GM12878 (cell line): ENCODE data around the gene GPR39. TPM values are rescaled to one million over a fixed set of nuclear protein-coding genes. Genes with fewer than 3 reads are reported as not detected.

Source experiments
- ATAC-seq: fragments of 200-7000 bp; cut with Tn5 transposase; 3 replicates; pipeline ENCODE4 v1.9.1; 2020; ENCODE audit warnings: mild to moderate bottlenecking, moderate library complexity
- BruUV-seq: library from RNA; stranded (reverse); fragments of 400-500 nt; replicated peaks from 2 replicates; lab custom pipeline; 2021; lab: Mats Ljungman, UMichigan
- CTCF ChIA-PET: fragments of 300-600 bp; sonication (Branson Sonifier 250); formaldehyde crosslinking; extraction: SDS; loops from one replicate; lab custom pipeline; 2021; ENCODE audit warnings: inconsistent platforms; lab: Yijun Ruan, JAX
- POLR2A ChIA-PET: fragments of 350-600 bp; formaldehyde crosslinking; extraction: SDS; loops from one replicate; lab custom pipeline; 2021; ENCODE audit warnings: inconsistent platforms; lab: Charles Lee
- RAD21 ChIA-PET: fragments of 300-600 bp; sonication (Branson Sonifier 250); formaldehyde crosslinking; loops from one replicate; lab custom pipeline; 2023; ENCODE audit warnings: antibody characterized with exemption; ENCODE audit not compliant: unreplicated experiment; lab: Charles Lee
- SMC1A ChIA-PET: fragments of 300-600 bp; sonication (Branson Sonifier 250); formaldehyde crosslinking; loops from one replicate; lab custom pipeline; 2023; ENCODE audit not compliant: unreplicated experiment, uncharacterized antibody; lab: Charles Lee
- DNase-seq: peaks from one replicate; pipeline ENCODE4 v3.0.0-alpha.2; 2011; ENCODE audit warnings: low read depth, low spot score
- FAIRE-seq: peaks from 3 replicates; lab custom pipeline; 2011; peaks lifted over from hg19 to GRCh38; lab: Jason Lieb, UNC
- H2AFZ ChIP-seq: 2 replicates; pipeline ENCODE4 v1.6.0; 2011; ENCODE audit warnings: low read depth, low read length, control low read depth; ENCODE audit not compliant: control insufficient read depth
- H3K27ac ChIP-seq: 2 replicates; pipeline ENCODE4 v1.5.1; 2011; ENCODE audit warnings: control low read depth; ENCODE audit not compliant: control insufficient read depth, insufficient read depth
- H3K27me3 ChIP-seq, 2 experiments: replicated peaks in 1 of 2; 2 replicates each; pipeline versions ENCODE4 v1.6.0 to v1.6.1; 2011; ENCODE audit warnings: low read length in 1 of 2; ENCODE audit not compliant: control insufficient read depth in 2 of 2, insufficient read depth in 2 of 2
- H3K36me3 ChIP-seq, 2 experiments: 2 replicates each; pipeline ENCODE4 v1.5.1; 2011; ENCODE audit warnings: low read length in 1 of 2; ENCODE audit not compliant: control insufficient read depth in 2 of 2, insufficient read depth in 2 of 2
- H3K4me1 ChIP-seq: 2 replicates; pipeline ENCODE4 v1.6.1; 2011; ENCODE audit warnings: mild to moderate bottlenecking, low read length, moderate library complexity, mixed read lengths; ENCODE audit not compliant: control insufficient read depth, insufficient read depth
- H3K4me2 ChIP-seq: 2 replicates; pipeline ENCODE4 v1.6.0; 2011; ENCODE audit warnings: control low read depth; ENCODE audit not compliant: control insufficient read depth, insufficient read depth
- H3K4me3 ChIP-seq: fragments of 200-600 bp; sonication (generic); 2 replicates; pipeline ENCODE4 v1.5.1; 2016
- H3K79me2 ChIP-seq: 2 replicates; pipeline ENCODE4 v1.6.0; 2011; ENCODE audit warnings: low read length; ENCODE audit not compliant: control insufficient read depth, insufficient read depth
- H3K9ac ChIP-seq: 2 replicates; pipeline ENCODE4 v1.8.0; 2011; ENCODE audit warnings: low read length, control low read depth, mixed read lengths; ENCODE audit not compliant: control insufficient read depth, insufficient read depth
- H3K9me3 ChIP-seq: replicated peaks from 3 replicates; pipeline ENCODE4 v1.5.1; 2011; ENCODE audit warnings: mild to moderate bottlenecking, low read length; ENCODE audit not compliant: control insufficient read depth, insufficient read depth
- H4K20me1 ChIP-seq: 2 replicates; pipeline ENCODE4 v1.6.0; 2011; ENCODE audit not compliant: control insufficient read depth, insufficient read depth
- ASH2L ChIP-seq: fragments of 300-600, 200-600 bp; sonication (generic); IDR thresholded peaks from 2 replicates; pipeline ENCODE4 v1.6.1; 2017; ENCODE audit warnings: low read depth, mild to moderate bottlenecking, borderline replicate concordance
- ATF2 ChIP-seq: IDR thresholded peaks from 2 replicates; pipeline ENCODE4 v1.6.1; 2012; ENCODE audit warnings: low read length, inconsistent platforms
- ATF3 ChIP-seq: IDR thresholded peaks from 2 replicates; pipeline ENCODE4 v1.6.1; 2011; ENCODE audit warnings: low read depth, mild to moderate bottlenecking, low read length, moderate library complexity, borderline replicate concordance; ENCODE audit errors: extremely low read depth
- EP300 ChIP-seq, 2 experiments: fragments of 150-350 bp in 1 of 2; IDR thresholded peaks; 2 replicates each; pipeline ENCODE4 v1.6.1; 2011 to 2012; ENCODE audit warnings: low read depth in 2 of 2, low read length in 2 of 2, borderline replicate concordance in 1 of 2, improper control_type of control experiment in 1 of 2, inconsistent platforms in 1 of 2; ENCODE audit not compliant: control insufficient read depth in 1 of 2
- GABPA ChIP-seq: IDR thresholded peaks from 2 replicates; pipeline ENCODE4 v1.6.1; 2014; ENCODE audit warnings: antibody characterized with exemption, low read depth, mild to moderate bottlenecking, inconsistent platforms
- IRF5 ChIP-seq: fragments of 450-650 bp; IDR thresholded peaks from 2 replicates; pipeline ENCODE4 v1.6.1; 2017; ENCODE audit warnings: borderline replicate concordance
- PAX5 ChIP-seq: IDR thresholded peaks from 2 replicates; pipeline ENCODE4 v1.6.1; 2011; ENCODE audit warnings: low read depth, low read length, borderline replicate concordance
- PAX8 ChIP-seq: fragments of 450-650 bp; IDR thresholded peaks from 2 replicates; pipeline ENCODE4 v1.6.1; 2017; ENCODE audit warnings: mild to moderate bottlenecking, moderate library complexity
- RCOR1 ChIP-seq: conservative IDR thresholded peaks from 2 replicates; pipeline ENCODE4 v1.6.1; 2012; ENCODE audit warnings: low read depth, low read length, improper control_type of control experiment
- SMAD5 ChIP-seq: IDR thresholded peaks from 2 replicates; pipeline ENCODE4 v1.6.1; 2016; ENCODE audit warnings: antibody characterized with exemption, low read depth
- WRNIP1 ChIP-seq: IDR thresholded peaks from 2 replicates; pipeline ENCODE4 v1.6.1; 2011; ENCODE audit warnings: low read depth, low read length, improper control_type of control experiment, borderline replicate concordance
- in situ Hi-C: fragments of 300-500 bp; cut with MboI; formaldehyde crosslinking; loops from 9 replicates; pipeline ENCODE4 v1.14.3; 2018; ENCODE audit warnings: mixed read lengths
- intact Hi-C: fragments of 100-400 bp; cut with micrococcal nuclease; formaldehyde crosslinking; loops from one replicate; pipeline ENCODE4 v1.14.2; 2022; ENCODE audit not compliant: unreplicated experiment
- polyA plus RNA-seq, 11 experiments: library from polyadenylated mRNA; depleted of rRNA in 4 of 11; unstranded in 6 of 11; stranded (reverse) in 5 of 11; fragments of >200 nt; fragmentation: Nextera tagmentation in 4 of 11; fragmentation: Illumina TruSeq in 1 of 11; extraction: Ambion mirVana in 4 of 11; extraction: Trizol in 1 of 11; gene quantifications; 1 replicate in 1 of 11; 2 replicates in 10 of 11; pipeline versions ENCODE4 v1.2.1 to v1.2.3, GENCODE V29; 2011 to 2016; ENCODE audit warnings: inconsistent platforms in 2 of 11, missing spikeins in 2 of 11, low read depth in 1 of 11
- total RNA-seq, 4 experiments: library from RNA; depleted of rRNA in 3 of 4; stranded (reverse); fragments of >200 nt in 3 of 4; fragmentation: Illumina TruSeq in 1 of 4; extraction: Trizol in 1 of 4; gene quantifications; 2 replicates each; pipeline versions ENCODE4 v1.2.1 to v1.2.3, GENCODE V29; 2013 to 2021
- TF ChIP-seq, protein P1 (sequence below): fragments of 450-650 bp; IDR thresholded peaks from 2 replicates; pipeline ENCODE4 v1.6.1; 2017; ENCODE audit warnings: antibody characterized with exemption, mild to moderate bottlenecking, moderate library complexity
- TF ChIP-seq, protein P2 (sequence below): IDR thresholded peaks from 2 replicates; pipeline ENCODE4 v1.6.1; 2011; ENCODE audit warnings: borderline replicate concordance, low read depth, mild to moderate bottlenecking, moderate library complexity, low read length; ENCODE audit not compliant: insufficient read depth, poor library complexity, severe bottlenecking
- TF ChIP-seq, protein P3 (sequence below): fragments of 450-650 bp; IDR thresholded peaks from 2 replicates; pipeline ENCODE4 v1.6.1; 2018; ENCODE audit warnings: mild to moderate bottlenecking, low read depth, moderate library complexity; ENCODE audit not compliant: partially characterized antibody

Gene GPR39
- total and polyA plus RNA-seq, 10 of the 15 experiments (the other 5 are each of a cell fraction or from before 2014, with no cell fraction given) = 0.05 to 0.23 TPM; not detected in 8

GRCh38 chr2:132640116-132640515 is 223.5 kb downstream of the GPR39 start:
- ChIA-PET RAD21 (no interaction called here), POLR2A (no interaction called here), SMC1A (no interaction called here), CTCF (no interaction called here)
- DNase-seq = no peak
- Histone ChIP-seq H3K9ac (no peak overlapping the region), H3K4me3 (no peak overlapping the region), H3K79me2 (no peaks in the 10 kb centered on the region), H3K27me3 (no peaks in the 10 kb centered on the region; a peak in 1 of 4 replicates), H3K4me1 (no peaks in the 10 kb centered on the region), H3K27ac (no peak overlapping the region), H4K20me1 (no peaks in the 10 kb centered on the region), H3K36me3 (no peaks in the 10 kb centered on the region), H2AFZ (no peak overlapping the region), H3K4me2 (no peak overlapping the region), H3K9me3 (no peaks in the 10 kb centered on the region)
- in situ Hi-C loops (no loop called here), intact Hi-C loops (no loop called here)
- no peak for ATAC-seq
- BruUV-seq = no TSS peak
- FAIRE-seq = no peak
- TF ChIP-seq SMAD5 (no peak), RCOR1 (no peak), IRF5 (no peak), ATF2 (no peak), EP300 (IDR thresholded peaks at IDR 0.05; ENCODE audit: borderline replicate concordance in 1 of 2, control insufficient read depth in 1 of 2, low read depth in 2 of 2, low read length in 2 of 2) (no peak), PAX5 (no peak), PAX8 (no peak), GABPA (no peak), WRNIP1 (no peak), ATF3 (no peak), ASH2L (no peak)
- TF ChIP-seq, protein P1, sequence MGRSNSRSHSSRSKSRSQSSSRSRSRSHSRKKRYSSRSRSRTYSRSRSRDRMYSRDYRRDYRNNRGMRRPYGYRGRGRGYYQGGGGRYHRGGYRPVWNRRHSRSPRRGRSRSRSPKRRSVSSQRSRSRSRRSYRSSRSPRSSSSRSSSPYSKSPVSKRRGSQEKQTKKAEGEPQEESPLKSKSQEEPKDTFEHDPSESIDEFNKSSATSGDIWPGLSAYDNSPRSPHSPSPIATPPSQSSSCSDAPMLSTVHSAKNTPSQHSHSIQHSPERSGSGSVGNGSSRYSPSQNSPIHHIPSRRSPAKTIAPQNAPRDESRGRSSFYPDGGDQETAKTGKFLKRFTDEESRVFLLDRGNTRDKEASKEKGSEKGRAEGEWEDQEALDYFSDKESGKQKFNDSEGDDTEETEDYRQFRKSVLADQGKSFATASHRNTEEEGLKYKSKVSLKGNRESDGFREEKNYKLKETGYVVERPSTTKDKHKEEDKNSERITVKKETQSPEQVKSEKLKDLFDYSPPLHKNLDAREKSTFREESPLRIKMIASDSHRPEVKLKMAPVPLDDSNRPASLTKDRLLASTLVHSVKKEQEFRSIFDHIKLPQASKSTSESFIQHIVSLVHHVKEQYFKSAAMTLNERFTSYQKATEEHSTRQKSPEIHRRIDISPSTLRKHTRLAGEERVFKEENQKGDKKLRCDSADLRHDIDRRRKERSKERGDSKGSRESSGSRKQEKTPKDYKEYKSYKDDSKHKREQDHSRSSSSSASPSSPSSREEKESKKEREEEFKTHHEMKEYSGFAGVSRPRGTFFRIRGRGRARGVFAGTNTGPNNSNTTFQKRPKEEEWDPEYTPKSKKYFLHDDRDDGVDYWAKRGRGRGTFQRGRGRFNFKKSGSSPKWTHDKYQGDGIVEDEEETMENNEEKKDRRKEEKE = no peak
- TF ChIP-seq, protein P2, sequence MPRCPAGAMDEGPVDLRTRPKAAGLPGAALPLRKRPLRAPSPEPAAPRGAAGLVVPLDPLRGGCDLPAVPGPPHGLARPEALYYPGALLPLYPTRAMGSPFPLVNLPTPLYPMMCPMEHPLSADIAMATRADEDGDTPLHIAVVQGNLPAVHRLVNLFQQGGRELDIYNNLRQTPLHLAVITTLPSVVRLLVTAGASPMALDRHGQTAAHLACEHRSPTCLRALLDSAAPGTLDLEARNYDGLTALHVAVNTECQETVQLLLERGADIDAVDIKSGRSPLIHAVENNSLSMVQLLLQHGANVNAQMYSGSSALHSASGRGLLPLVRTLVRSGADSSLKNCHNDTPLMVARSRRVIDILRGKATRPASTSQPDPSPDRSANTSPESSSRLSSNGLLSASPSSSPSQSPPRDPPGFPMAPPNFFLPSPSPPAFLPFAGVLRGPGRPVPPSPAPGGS = no peak
- TF ChIP-seq, protein P3, sequence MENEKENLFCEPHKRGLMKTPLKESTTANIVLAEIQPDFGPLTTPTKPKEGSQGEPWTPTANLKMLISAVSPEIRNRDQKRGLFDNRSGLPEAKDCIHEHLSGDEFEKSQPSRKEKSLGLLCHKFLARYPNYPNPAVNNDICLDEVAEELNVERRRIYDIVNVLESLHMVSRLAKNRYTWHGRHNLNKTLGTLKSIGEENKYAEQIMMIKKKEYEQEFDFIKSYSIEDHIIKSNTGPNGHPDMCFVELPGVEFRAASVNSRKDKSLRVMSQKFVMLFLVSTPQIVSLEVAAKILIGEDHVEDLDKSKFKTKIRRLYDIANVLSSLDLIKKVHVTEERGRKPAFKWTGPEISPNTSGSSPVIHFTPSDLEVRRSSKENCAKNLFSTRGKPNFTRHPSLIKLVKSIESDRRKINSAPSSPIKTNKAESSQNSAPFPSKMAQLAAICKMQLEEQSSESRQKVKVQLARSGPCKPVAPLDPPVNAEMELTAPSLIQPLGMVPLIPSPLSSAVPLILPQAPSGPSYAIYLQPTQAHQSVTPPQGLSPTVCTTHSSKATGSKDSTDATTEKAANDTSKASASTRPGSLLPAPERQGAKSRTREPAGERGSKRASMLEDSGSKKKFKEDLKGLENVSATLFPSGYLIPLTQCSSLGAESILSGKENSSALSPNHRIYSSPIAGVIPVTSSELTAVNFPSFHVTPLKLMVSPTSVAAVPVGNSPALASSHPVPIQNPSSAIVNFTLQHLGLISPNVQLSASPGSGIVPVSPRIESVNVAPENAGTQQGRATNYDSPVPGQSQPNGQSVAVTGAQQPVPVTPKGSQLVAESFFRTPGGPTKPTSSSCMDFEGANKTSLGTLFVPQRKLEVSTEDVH = no peak
